ENCODE data around the gene NUTM2D. TPM values are rescaled to one million over a fixed set of nuclear protein-coding genes. Genes with fewer than 3 reads are reported as not detected.

The NUTM2D gene
- 1.3 and 1.4 TPM in 2 replicates for total RNA-seq

GRCh38 chr10:87357444-87357843 lies at the start of gene NUTM2D:
TSS of gene NUTM2D (plus strand) at chr10:87357744. CDS start at chr10:87358266, 522 bp downstream.

Small RNAs within 50 kb of the gene (small RNA-seq; reads per million reads assigned to genes)
- not detected for gene AL355334.1

Other genes with a start within 250 kb of the NUTM2D start
- 0.48 and 0.65 TPM in 2 replicates for gene NUTM2A, start 132.3 kb upstream of the NUTM2D start, total RNA-seq
- 22.7 and 25.2 TPM in 2 replicates for gene MINPP1, start 147.1 kb downstream of the NUTM2D start, total RNA-seq

All from vein endothelial cell (primary cell).